Stimulated activated CD4-positive, alpha-beta T cell treated with anti-CD3 and anti-CD28 coated beads, TNF-alpha, amount 100 ng/mL, for 4 hours (primary cell): ENCODE measurements around the gene ZBTB17.
"Not testable (repeated sequence)": the region's sequence is repeated elsewhere in the genome, so short reads cannot be mapped to it uniquely, and the experiment has no call there.

Source experiments
- DNase-seq, 3 experiments: peaks; one replicate each; pipeline ENCODE4 v3.0.0-alpha.2; 2020; ENCODE audit warnings: low read depth in 3 of 3

The ZBTB17 gene

GRCh38 chr1:15935056-15935950, 40.6 kb downstream of the ZBTB17 start:
- DNase-seq, result no peak

- DNase-seq, result no peak
Measured at GRCh38 chr1:15934211-15935055, 41.5 kb downstream of the ZBTB17 start.

- no peak for DNase-seq
Measured at GRCh38 chr1:15933684-15934083, 42.2 kb downstream of the ZBTB17 start.

GRCh38 chr1:15932612-15933011, 43.3 kb downstream of the ZBTB17 start:
- DNase-seq, result no peak

- no peak for DNase-seq
Measured at GRCh38 chr1:15931884-15932283, 44.0 kb downstream of the ZBTB17 start.

- no peak for DNase-seq
Measured at GRCh38 chr1:15931401-15931800, 44.5 kb downstream of the ZBTB17 start.

- no peak for DNase-seq
Measured at GRCh38 chr1:15928971-15929965, 46.6 kb downstream of the ZBTB17 start.

GRCh38 chr1:15926448-15926847, 49.5 kb downstream of the ZBTB17 start:
- not testable (repeated sequence) for DNase-seq

GRCh38 chr1:15923241-15923640, 52.7 kb downstream of the ZBTB17 start:
- DNase-seq, result no peak

GRCh38 chr1:15918962-15919715, 56.8 kb downstream of the ZBTB17 start:
- DNase-seq, result peak in 2 of 3 experiments; percentile 34 to 44

GRCh38 chr1:15916916-15917315, 59.0 kb downstream of the ZBTB17 start:
- DNase-seq, result no peak

GRCh38 chr1:15916417-15916816, 59.5 kb downstream of the ZBTB17 start:
- DNase-seq, result no peak

GRCh38 chr1:15915991-15916390, 59.9 kb downstream of the ZBTB17 start:
- DNase-seq, result no peak

GRCh38 chr1:15913607-15914006, 62.3 kb downstream of the ZBTB17 start:
- not testable (repeated sequence) for DNase-seq

GRCh38 chr1:15911927-15912326, 64.0 kb downstream of the ZBTB17 start:
- no peak for DNase-seq

- DNase-seq, result no peak
Measured at GRCh38 chr1:15911141-15911540, 64.8 kb downstream of the ZBTB17 start.

- DNase-seq, result no peak
Measured at GRCh38 chr1:15908597-15908996, 67.3 kb downstream of the ZBTB17 start.

- DNase-seq, result no peak
Measured at GRCh38 chr1:15902882-15903281, 73.0 kb downstream of the ZBTB17 start.

GRCh38 chr1:15900662-15901279, 75.1 kb downstream of the ZBTB17 start:
- DNase-seq, result no peak

- no peak for DNase-seq
Measured at GRCh38 chr1:15899266-15899665, 76.6 kb downstream of the ZBTB17 start.
